DND-41 (cell line): ENCODE data around the gene IFRD2.
A peak's percentile ranks its signal among the peaks of the same experiment; 100 is the strongest.

Experiments
- ATAC-seq: fragments of 200-7000 bp; cut with Tn5 transposase; 3 replicates; pipeline ENCODE4 v1.9.1; 2021; ENCODE audit warnings: low read depth; ENCODE audit not compliant: insufficient read depth
- DNase-seq: peaks from one replicate; pipeline ENCODE4 v3.0.0-alpha.2; 2020
- H2AFZ ChIP-seq: 2 replicates; pipeline ENCODE4 v1.6.0; 2012; ENCODE audit warnings: low read depth, low read length
- H3K27ac ChIP-seq: 2 replicates; pipeline ENCODE4 v1.5.1; 2012; ENCODE audit warnings: low read length, inconsistent platforms
- H3K27me3 ChIP-seq: fragments of 200-600 bp; sonication (generic); 2 replicates; pipeline ENCODE4 v1.6.0; 2012; ENCODE audit warnings: low read length, mild to moderate bottlenecking, inconsistent platforms; ENCODE audit not compliant: insufficient read depth, poor library complexity
- H3K36me3 ChIP-seq: 2 replicates; pipeline ENCODE4 v1.5.1; 2012; ENCODE audit warnings: low read length, inconsistent platforms; ENCODE audit not compliant: insufficient read depth
- H3K4me1 ChIP-seq: 2 replicates; pipeline ENCODE4 v1.5.1; 2012; ENCODE audit warnings: mild to moderate bottlenecking, low read length; ENCODE audit not compliant: insufficient read depth
- H3K4me2 ChIP-seq: 2 replicates; pipeline ENCODE4 v1.6.0; 2012; ENCODE audit warnings: mild to moderate bottlenecking, moderate library complexity, low read length, inconsistent platforms; ENCODE audit not compliant: insufficient read depth
- H3K4me3 ChIP-seq, 2 experiments: fragments of 200-600 bp in 1 of 2; shearing (Covaris generic) in 1 of 2; 2 replicates each; pipeline ENCODE4 v1.5.1; 2012 to 2016; ENCODE audit warnings: inconsistent platforms in 2 of 2, low read length in 2 of 2, mild to moderate bottlenecking in 2 of 2, low read depth in 1 of 2, moderate library complexity in 1 of 2
- H3K79me2 ChIP-seq: 2 replicates; pipeline ENCODE4 v1.6.0; 2012; ENCODE audit warnings: low read length, inconsistent platforms; ENCODE audit not compliant: insufficient read depth
- H3K9ac ChIP-seq: 2 replicates; pipeline ENCODE4 v1.6.0; 2012; ENCODE audit warnings: low read depth, mild to moderate bottlenecking, inconsistent platforms, low read length, moderate library complexity
- H3K9me3 ChIP-seq: 2 replicates; pipeline ENCODE4 v1.5.1; 2012; ENCODE audit warnings: low read length, moderate library complexity, mild to moderate bottlenecking, inconsistent platforms; ENCODE audit not compliant: insufficient read depth, severe bottlenecking
- H4K20me1 ChIP-seq: 2 replicates; pipeline ENCODE4 v1.6.0; 2012; ENCODE audit warnings: low read length; ENCODE audit not compliant: insufficient read depth
- EZH2 ChIP-seq: IDR thresholded peaks from 3 replicates; pipeline ENCODE4 v1.6.1; 2012; ENCODE audit warnings: borderline replicate concordance, low read depth, mild to moderate bottlenecking, moderate library complexity, low read length, inconsistent platforms; ENCODE audit not compliant: severe bottlenecking
- TF ChIP-seq, protein P1 (sequence below): IDR thresholded peaks from 2 replicates; pipeline ENCODE4 v1.5.1; 2012; ENCODE audit warnings: borderline replicate concordance, low read length, moderate library complexity, mild to moderate bottlenecking; ENCODE audit not compliant: poor library complexity, severe bottlenecking; ENCODE audit errors: extremely low read depth

Gene IFRD2

DNA sequence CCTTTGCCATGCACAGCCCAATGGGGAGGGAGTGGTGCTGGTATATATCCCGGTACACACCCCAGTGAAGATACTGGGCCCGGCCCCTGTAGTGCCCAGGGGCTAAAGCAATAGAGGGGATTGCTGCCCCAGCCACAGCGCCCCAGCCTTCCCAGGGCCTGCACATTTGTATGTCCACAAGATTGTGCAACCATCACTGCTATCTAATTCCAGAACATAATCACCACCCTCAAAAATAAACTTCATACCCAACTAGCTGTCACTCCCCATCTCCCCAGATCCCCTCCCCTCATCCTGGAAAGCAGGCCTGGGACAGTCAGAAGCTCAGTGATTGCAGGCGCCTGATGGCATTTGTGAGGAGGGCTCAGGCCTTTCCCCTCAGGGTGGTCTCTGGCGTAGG lies 42.8 kb downstream of the IFRD2 start:
- Histone ChIP-seq H3K4me2 (no peak overlapping the region), H2AFZ (no peak overlapping the region), H3K27me3 (no peaks in the 10 kb centered on the region), H3K4me1 (peaks cover 31% of the 10 kb centered on the region), H3K36me3 (peaks cover 82% of the 10 kb centered on the region), H3K9ac (no peak overlapping the region), H3K79me2 (peaks cover 87% of the 10 kb centered on the region), H3K9me3 (no peaks in the 10 kb centered on the region), H3K27ac (no peak overlapping the region), H3K4me3 (no peak overlapping the region), H4K20me1 (peaks cover 89% of the 10 kb centered on the region)
- TF ChIP-seq EZH2, result no peak
- TF ChIP-seq, protein P1, sequence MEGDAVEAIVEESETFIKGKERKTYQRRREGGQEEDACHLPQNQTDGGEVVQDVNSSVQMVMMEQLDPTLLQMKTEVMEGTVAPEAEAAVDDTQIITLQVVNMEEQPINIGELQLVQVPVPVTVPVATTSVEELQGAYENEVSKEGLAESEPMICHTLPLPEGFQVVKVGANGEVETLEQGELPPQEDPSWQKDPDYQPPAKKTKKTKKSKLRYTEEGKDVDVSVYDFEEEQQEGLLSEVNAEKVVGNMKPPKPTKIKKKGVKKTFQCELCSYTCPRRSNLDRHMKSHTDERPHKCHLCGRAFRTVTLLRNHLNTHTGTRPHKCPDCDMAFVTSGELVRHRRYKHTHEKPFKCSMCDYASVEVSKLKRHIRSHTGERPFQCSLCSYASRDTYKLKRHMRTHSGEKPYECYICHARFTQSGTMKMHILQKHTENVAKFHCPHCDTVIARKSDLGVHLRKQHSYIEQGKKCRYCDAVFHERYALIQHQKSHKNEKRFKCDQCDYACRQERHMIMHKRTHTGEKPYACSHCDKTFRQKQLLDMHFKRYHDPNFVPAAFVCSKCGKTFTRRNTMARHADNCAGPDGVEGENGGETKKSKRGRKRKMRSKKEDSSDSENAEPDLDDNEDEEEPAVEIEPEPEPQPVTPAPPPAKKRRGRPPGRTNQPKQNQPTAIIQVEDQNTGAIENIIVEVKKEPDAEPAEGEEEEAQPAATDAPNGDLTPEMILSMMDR, result no peak
- no peak for ATAC-seq
- no peak for DNase-seq

DNA sequence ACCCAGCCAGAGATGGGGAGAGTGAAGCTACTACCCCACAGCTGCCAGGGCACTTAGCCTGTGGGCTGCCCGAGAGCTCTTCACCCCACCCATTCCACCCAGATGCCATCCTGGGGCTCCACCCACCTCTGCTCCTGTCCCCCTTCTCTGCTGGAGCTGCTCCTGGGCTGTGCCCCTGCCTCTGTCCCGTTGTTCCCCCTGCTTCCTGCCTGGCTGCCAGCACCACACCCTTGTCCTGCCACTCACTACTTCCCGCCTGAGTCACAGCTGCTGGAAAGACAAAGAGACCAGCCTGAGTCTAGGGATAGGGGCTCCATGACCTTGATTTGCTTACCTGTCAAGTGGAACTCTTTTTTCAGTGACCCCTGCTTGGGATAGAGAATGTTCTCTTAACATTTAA lies 43.8 kb downstream of the IFRD2 start:
- Histone ChIP-seq H3K9me3 (no peaks in the 10 kb centered on the region), H3K4me2 (no peak overlapping the region), H4K20me1 (peaks cover 88% of the 10 kb centered on the region), H3K9ac (no peak overlapping the region), H3K4me3 (no peak overlapping the region), H2AFZ (no peak overlapping the region), H3K27me3 (no peaks in the 10 kb centered on the region), H3K36me3 (peaks cover 79% of the 10 kb centered on the region), H3K4me1 (peaks cover 34% of the 10 kb centered on the region), H3K27ac (no peak overlapping the region; the same call in 1 of the 2 replicates), H3K79me2 (peaks cover 93% of the 10 kb centered on the region)
- no peak for TF ChIP-seq EZH2
- TF ChIP-seq, protein P1, result no peak
- ATAC-seq (no peak), DNase-seq (no peak)

DNA sequence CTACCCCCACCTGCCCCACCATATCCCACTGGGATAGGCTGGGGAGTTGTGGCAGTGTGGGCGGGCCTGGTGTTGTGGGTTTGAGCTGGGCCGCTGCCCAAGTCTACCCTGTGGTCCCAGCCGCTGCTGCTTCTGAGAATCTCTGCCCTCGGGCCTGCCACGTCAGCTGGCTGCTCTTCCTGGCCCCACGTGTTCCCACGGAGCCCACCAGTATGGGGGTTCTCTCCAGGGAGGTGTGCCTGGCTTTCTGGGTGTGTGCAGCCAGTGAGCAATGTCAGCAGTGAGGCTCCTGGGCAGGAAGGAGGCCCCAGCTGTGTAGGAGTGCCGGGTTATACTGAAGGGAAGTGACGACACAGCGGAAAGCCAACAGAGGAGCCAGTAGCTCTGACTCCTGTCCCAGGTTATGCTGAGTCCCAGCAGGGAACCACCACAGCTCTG lies 45.7 kb downstream of the IFRD2 start:
- ATAC-seq, result peak; percentile 78
- H2AFZ ChIP-seq, result no peak overlapping the region
- H3K4me1 ChIP-seq, result peaks cover 41% of the 10 kb centered on the region
- H3K9me3 ChIP-seq, result no peaks in the 10 kb centered on the region
- H3K79me2 ChIP-seq, result peaks cover 97% of the 10 kb centered on the region
- peak overlapping the region in 1 of 2 experiments; percentile 46; a peak in 2 of 4 replicates for H3K4me3 ChIP-seq
- no peak for TF ChIP-seq EZH2
- TF ChIP-seq, protein P1, result no peak
- peaks cover 90% of the 10 kb centered on the region for H4K20me1 ChIP-seq
- peaks cover 77% of the 10 kb centered on the region for H3K36me3 ChIP-seq
- peak overlapping the region; percentile 66 for H3K4me2 ChIP-seq
- no peaks in the 10 kb centered on the region for H3K27me3 ChIP-seq
- H3K9ac ChIP-seq, result peak overlapping the region; percentile 52
- peak overlapping the region; percentile 71 for H3K27ac ChIP-seq
- DNase-seq, result peak; percentile 85
